ENCODE data around the gene TPRG1. TPM values are rescaled to one million over a fixed set of nuclear protein-coding genes. Genes with fewer than 3 reads are reported as not detected.
A peak's percentile ranks its signal among the peaks of the same experiment; 100 is the strongest.

Gene TPRG1
- total RNA-seq, 2 experiments from 2014 or later: 8.7 to 9.7 TPM

DNA sequence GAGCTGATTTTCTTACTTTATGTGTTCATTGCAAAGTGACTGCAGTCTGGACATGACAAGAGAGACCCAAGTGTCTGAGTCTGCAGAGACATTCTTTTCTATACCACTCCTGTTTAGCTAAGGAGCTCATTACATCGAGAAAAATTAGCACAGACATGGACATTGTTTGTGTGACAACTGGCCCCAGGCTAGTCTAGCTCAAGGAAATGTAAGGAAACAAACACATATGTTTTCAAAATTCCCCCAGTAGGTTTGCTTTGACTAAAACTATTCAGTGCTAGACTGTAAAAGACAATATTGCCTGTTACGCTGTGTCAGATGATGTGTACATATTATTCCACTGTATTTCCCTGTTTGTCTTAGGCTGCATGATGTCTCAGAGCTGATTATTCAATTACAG is 40.9 kb downstream of the TPRG1 start:
- no peak for DNase-seq
- CTCF ChIA-PET: no interaction called here
- Mint-ChIP-seq H3K36me3 (ENCODE audit: low read depth) (no peaks in the 10 kb centered on the region), H3K27ac (no peak overlapping the region), H3K9me3 (no peaks in the 10 kb centered on the region), H3K4me1 (no peaks in the 10 kb centered on the region), H3K4me3 (no peak overlapping the region), H3K27me3 (peaks cover 2% of the 10 kb centered on the region)
- POLR2A ChIA-PET: no interaction called here

GRCh38 chr3:189214651-189215050 is 42.9 kb downstream of the TPRG1 start:
- no peaks in the 10 kb centered on the region for H3K4me1 Mint-ChIP-seq
- ChIA-PET POLR2A (no interaction called here), CTCF (no interaction called here)
- no peaks in the 10 kb centered on the region for H3K36me3 Mint-ChIP-seq (ENCODE audit: low read depth)
- no peak for DNase-seq
- H3K27ac Mint-ChIP-seq: no peak overlapping the region
- H3K9me3 Mint-ChIP-seq: no peaks in the 10 kb centered on the region
- H3K4me3 Mint-ChIP-seq: no peak overlapping the region
- H3K27me3 Mint-ChIP-seq: no peaks in the 10 kb centered on the region

GRCh38 chr3:189222927-189223636 is 51.3 kb downstream of the TPRG1 start:
- no peaks in the 10 kb centered on the region for H3K4me1 Mint-ChIP-seq

GRCh38 chr3:189225431-189225830 is 53.7 kb downstream of the TPRG1 start:
- H3K4me1 Mint-ChIP-seq: no peaks in the 10 kb centered on the region
- no peak overlapping the region for H3K27ac Mint-ChIP-seq
- DNase-seq: no peak
- no peaks in the 10 kb centered on the region for H3K9me3 Mint-ChIP-seq
- CTCF ChIA-PET: interaction anchor here (0.7 kb wide), 1 partner anchor 7 kb away, joined by 4 read pairs; no protein-coding TSS in a partner anchor
- H3K36me3 Mint-ChIP-seq (ENCODE audit: low read depth): no peaks in the 10 kb centered on the region
- peaks cover 2% of the 10 kb centered on the region for H3K27me3 Mint-ChIP-seq
- no peak overlapping the region for H3K4me3 Mint-ChIP-seq
- POLR2A ChIA-PET: no interaction called here

More at GRCh38 chr3:189222927-189223636, 51.3 kb downstream of the TPRG1 start:
- POLR2A ChIA-PET: no interaction called here
- peaks cover 2% of the 10 kb centered on the region for H3K27me3 Mint-ChIP-seq
- no peak overlapping the region for H3K4me3 Mint-ChIP-seq
- DNase-seq: no peak
- no peaks in the 10 kb centered on the region for H3K9me3 Mint-ChIP-seq
- CTCF ChIA-PET: no interaction called here
- no peaks in the 10 kb centered on the region for H3K36me3 Mint-ChIP-seq (ENCODE audit: low read depth)
- H3K27ac Mint-ChIP-seq: no peak overlapping the region

GRCh38 chr3:189227249-189227648 is 55.5 kb downstream of the TPRG1 start:
- ChIA-PET POLR2A (no interaction called here), CTCF (interaction anchor here (0.9 kb wide), 1 partner anchor 9 kb away, joined by 3 read pairs; no protein-coding TSS in a partner anchor)
- no peaks in the 10 kb centered on the region for H3K9me3 Mint-ChIP-seq
- no peaks in the 10 kb centered on the region for H3K36me3 Mint-ChIP-seq (ENCODE audit: low read depth)
- H3K27ac Mint-ChIP-seq: no peak overlapping the region
- H3K27me3 Mint-ChIP-seq: peaks cover 2% of the 10 kb centered on the region
- no peak overlapping the region for H3K4me3 Mint-ChIP-seq
- H3K4me1 Mint-ChIP-seq: no peaks in the 10 kb centered on the region
- DNase-seq: no peak

DNA sequence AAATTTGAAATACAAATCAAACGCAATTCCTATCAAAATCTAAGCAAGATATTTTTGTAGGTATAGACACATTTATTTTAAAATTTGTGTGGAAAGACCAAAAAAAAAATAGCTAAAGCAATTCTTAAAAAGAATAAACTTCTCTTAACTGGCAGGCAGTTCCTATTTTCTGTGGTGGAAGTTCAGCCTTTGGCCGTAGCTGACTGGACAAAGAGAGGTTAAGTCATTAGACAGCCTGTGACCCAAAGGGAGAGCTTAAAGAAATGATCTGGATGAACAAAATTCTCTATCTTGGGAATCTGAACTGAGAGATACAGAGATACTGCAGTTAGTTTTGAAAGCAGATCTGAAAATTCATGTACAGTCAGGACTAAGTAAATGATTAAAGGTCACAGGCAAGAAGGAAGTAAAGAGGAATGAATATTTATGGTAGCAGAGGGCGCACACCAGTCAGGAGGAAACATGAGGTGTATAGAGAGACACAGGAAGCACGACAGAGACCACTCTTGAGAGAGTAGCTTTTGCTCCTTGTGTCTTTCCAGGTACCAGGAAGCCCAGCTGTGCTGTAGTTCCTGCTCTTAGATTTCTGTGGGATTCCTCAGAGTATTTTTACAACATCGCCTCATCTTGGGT is 57.5 kb downstream of the TPRG1 start:
- Mint-ChIP-seq H3K4me1 (peaks cover 5% of the 10 kb centered on the region), H3K4me3 (no peak overlapping the region), H3K27ac (no peak overlapping the region), H3K27me3 (peaks cover 2% of the 10 kb centered on the region), H3K36me3 (ENCODE audit: low read depth) (no peaks in the 10 kb centered on the region), H3K9me3 (no peaks in the 10 kb centered on the region)
- CTCF ChIA-PET: no interaction called here
- DNase-seq: no peak
- POLR2A ChIA-PET: no interaction called here

DNA sequence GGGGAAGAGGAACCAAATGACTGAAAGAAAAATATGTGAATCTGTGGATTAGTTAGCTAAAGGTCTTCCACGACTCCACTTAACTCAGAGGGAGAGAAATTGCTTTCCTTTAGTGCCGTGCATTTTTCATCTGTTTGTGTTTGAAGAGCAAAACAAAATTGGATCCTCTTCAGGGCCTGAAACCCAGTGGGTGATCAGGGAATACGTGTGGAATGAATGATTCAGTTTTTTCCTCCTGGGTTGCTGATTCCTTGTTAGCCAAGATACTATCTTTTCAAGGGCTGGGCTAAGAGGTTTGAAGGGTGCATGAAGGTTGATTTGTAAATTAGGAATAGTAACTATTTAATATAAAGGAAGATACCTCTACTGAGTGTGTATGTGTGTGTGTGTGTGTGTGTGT is 61.0 kb downstream of the TPRG1 start:
- Mint-ChIP-seq H3K9me3 (no peaks in the 10 kb centered on the region), H3K4me3 (no peak overlapping the region), H3K27ac (no peak overlapping the region), H3K4me1 (peaks cover 19% of the 10 kb centered on the region), H3K27me3 (no peaks in the 10 kb centered on the region), H3K36me3 (ENCODE audit: low read depth) (no peaks in the 10 kb centered on the region)
- CTCF ChIA-PET: interaction anchor here (0.6 to 1.1 kb wide), 2 partner anchors 8 to 15 kb away, joined by 3 to 4 read pairs; no protein-coding TSS in a partner anchor
- no peak for DNase-seq
- POLR2A ChIA-PET: no interaction called here

GRCh38 chr3:189233225-189233858 is 61.6 kb downstream of the TPRG1 start:
- CTCF ChIA-PET: interaction anchor here (0.6 to 1.4 kb wide), 2 partner anchors 8 to 1492 kb away, joined by 3 to 4 read pairs; no protein-coding TSS in a partner anchor
- H3K27me3 Mint-ChIP-seq: no peaks in the 10 kb centered on the region
- POLR2A ChIA-PET: no interaction called here
- H3K4me3 Mint-ChIP-seq: no peak overlapping the region
- DNase-seq: peak; percentile 22
- no peaks in the 10 kb centered on the region for H3K9me3 Mint-ChIP-seq
- no peak overlapping the region for H3K27ac Mint-ChIP-seq
- peaks cover 19% of the 10 kb centered on the region for H3K4me1 Mint-ChIP-seq
- no peaks in the 10 kb centered on the region for H3K36me3 Mint-ChIP-seq (ENCODE audit: low read depth)

- Mint-ChIP-seq H3K4me3 (no peak overlapping the region), H3K27me3 (no peaks in the 10 kb centered on the region), H3K27ac (no peak overlapping the region), H3K9me3 (peaks cover 3% of the 10 kb centered on the region), H3K36me3 (ENCODE audit: low read depth) (no peaks in the 10 kb centered on the region), H3K4me1 (peaks cover 19% of the 10 kb centered on the region)
- CTCF ChIA-PET: no interaction called here
- POLR2A ChIA-PET: no interaction called here
- DNase-seq: no peak
Observed at GRCh38 chr3:189235214-189235613, 63.4 kb downstream of the TPRG1 start.

GRCh38 chr3:189236352-189236751 is 64.6 kb downstream of the TPRG1 start:
- POLR2A ChIA-PET: no interaction called here
- no peak for DNase-seq
- H3K27me3 Mint-ChIP-seq: no peaks in the 10 kb centered on the region
- no peak overlapping the region for H3K4me3 Mint-ChIP-seq
- H3K9me3 Mint-ChIP-seq: peaks cover 10% of the 10 kb centered on the region
- H3K4me1 Mint-ChIP-seq: peaks cover 19% of the 10 kb centered on the region
- no peaks in the 10 kb centered on the region for H3K36me3 Mint-ChIP-seq (ENCODE audit: low read depth)
- no peak overlapping the region for H3K27ac Mint-ChIP-seq
- CTCF ChIA-PET: no interaction called here

DNA sequence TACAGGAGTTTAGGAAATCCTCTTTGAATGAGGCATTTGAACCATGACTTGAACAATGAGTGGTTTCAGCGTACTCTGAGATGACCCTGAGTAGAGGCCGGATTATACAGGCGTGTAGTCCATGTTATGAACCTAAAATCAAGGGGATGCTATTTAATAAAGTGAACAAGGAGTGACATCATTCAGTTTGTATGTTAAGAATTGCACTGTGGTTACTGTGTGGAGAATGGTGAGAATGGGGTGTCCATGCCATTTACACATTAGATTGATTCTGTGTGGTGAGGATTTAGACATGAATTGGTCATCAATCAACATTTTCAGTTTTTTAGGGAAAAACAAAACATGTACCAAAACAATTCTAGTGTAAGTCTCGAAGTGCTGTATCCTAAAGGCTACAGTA is 65.8 kb downstream of the TPRG1 start:
- peaks cover 11% of the 10 kb centered on the region for H3K9me3 Mint-ChIP-seq
- H3K27me3 Mint-ChIP-seq: no peaks in the 10 kb centered on the region
- no peak overlapping the region for H3K27ac Mint-ChIP-seq
- ChIA-PET CTCF (no interaction called here), POLR2A (no interaction called here)
- DNase-seq: no peak
- H3K36me3 Mint-ChIP-seq (ENCODE audit: low read depth): no peaks in the 10 kb centered on the region
- H3K4me3 Mint-ChIP-seq: no peak overlapping the region
- H3K4me1 Mint-ChIP-seq: peaks cover 19% of the 10 kb centered on the region

- Mint-ChIP-seq H3K27me3 (no peaks in the 10 kb centered on the region), H3K4me3 (no peak overlapping the region), H3K9me3 (peaks cover 11% of the 10 kb centered on the region), H3K4me1 (peaks cover 19% of the 10 kb centered on the region), H3K27ac (no peak overlapping the region), H3K36me3 (ENCODE audit: low read depth) (no peaks in the 10 kb centered on the region)
- POLR2A ChIA-PET: no interaction called here
- CTCF ChIA-PET: no interaction called here
- DNase-seq: no peak
Observed at GRCh38 chr3:189238071-189238470, 66.3 kb downstream of the TPRG1 start.

- POLR2A ChIA-PET: no interaction called here
- H3K27ac Mint-ChIP-seq: no peak overlapping the region
- CTCF ChIA-PET: no interaction called here
- no peaks in the 10 kb centered on the region for H3K36me3 Mint-ChIP-seq (ENCODE audit: low read depth)
- H3K9me3 Mint-ChIP-seq: peaks cover 11% of the 10 kb centered on the region
- no peak for DNase-seq
- H3K4me3 Mint-ChIP-seq: no peak overlapping the region
- H3K4me1 Mint-ChIP-seq: peaks cover 14% of the 10 kb centered on the region
- no peaks in the 10 kb centered on the region for H3K27me3 Mint-ChIP-seq
Observed at GRCh38 chr3:189239616-189240015, 67.8 kb downstream of the TPRG1 start.

DNA sequence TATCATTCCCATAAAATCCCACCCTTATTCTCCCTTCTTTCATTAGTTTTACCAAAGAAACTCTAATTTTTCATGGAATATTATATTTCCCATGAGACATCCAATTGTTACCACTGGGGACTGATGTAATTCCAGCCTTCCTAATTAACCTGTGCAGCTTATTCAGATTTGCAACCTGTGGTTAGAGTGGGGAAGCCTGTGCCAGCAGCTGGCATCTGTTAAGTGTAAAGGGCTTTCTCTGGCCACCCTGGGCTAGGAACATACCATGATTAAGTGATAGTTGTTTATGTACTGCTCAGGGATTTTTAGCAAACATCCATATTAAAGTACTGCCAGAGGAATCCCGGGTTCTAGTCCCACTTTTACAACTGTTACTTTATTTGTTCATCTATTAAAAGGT is 78.2 kb downstream of the TPRG1 start:
- Mint-ChIP-seq H3K27ac (no peak overlapping the region), H3K4me1 (no peaks in the 10 kb centered on the region), H3K9me3 (no peaks in the 10 kb centered on the region), H3K27me3 (no peaks in the 10 kb centered on the region), H3K36me3 (ENCODE audit: low read depth) (no peaks in the 10 kb centered on the region), H3K4me3 (no peak overlapping the region)
- ChIA-PET POLR2A (no interaction called here), CTCF (no interaction called here)
- no peak for DNase-seq

Data from activated CD4-positive, alpha-beta memory T cell treated with anti-CD3 and anti-CD28 coated beads, Interleukin-2, amount 10 ng/mL, durations not matched to agents 7 days and 5 days (primary cell).